Measurements from ENCODE around the gene ESCO1. TPM values are rescaled to one million over a fixed set of nuclear protein-coding genes. Genes with fewer than 3 reads are reported as not detected.

Gene ESCO1
- total RNA-seq, 4 donors from 2014 or later: 22.1 to 41.3 (median 34.4) TPM

- DNase-seq: no peak
- TF ChIP-seq CTCF (IDR thresholded peaks at IDR 0.05) (no peak), POLR2A (IDR thresholded peaks at IDR 0.05) (no peak)
- H3K4me1 ChIP-seq: no peaks in the 10 kb centered on the region
- H3K9me3 ChIP-seq: no peaks in the 10 kb centered on the region
- no peak overlapping the region for H3K4me3 ChIP-seq
- H3K36me3 ChIP-seq: peaks cover 0 to 55% (median 0%) of the 10 kb centered on the region in 3 donors
- no peak overlapping the region for H3K27ac ChIP-seq
- no peaks in the 10 kb centered on the region for H3K27me3 ChIP-seq
These were observed 74.6 kb downstream of the ESCO1 start for GRCh38 chr18:21525916-21526315.

GRCh38 chr18:21522530-21522929 lies 78.0 kb downstream of the ESCO1 start:
- Histone ChIP-seq H3K27me3 (no peaks in the 10 kb centered on the region), H3K4me3 (no peak overlapping the region), H3K36me3 (peaks cover 0 to 26% (median 0%) of the 10 kb centered on the region in 3 donors), H3K27ac (no peak overlapping the region), H3K4me1 (no peaks in the 10 kb centered on the region), H3K9me3 (no peaks in the 10 kb centered on the region)
- TF ChIP-seq POLR2A (IDR thresholded peaks at IDR 0.05) (no peak), CTCF (IDR thresholded peaks at IDR 0.05) (no peak)
- DNase-seq: no peak

- TF ChIP-seq POLR2A (IDR thresholded peaks at IDR 0.05): no peak
- no peak for TF ChIP-seq CTCF (IDR thresholded peaks at IDR 0.05)
- H3K36me3 ChIP-seq: peaks cover 0 to 16% (median 0%) of the 10 kb centered on the region in 3 donors
- no peak overlapping the region for H3K27ac ChIP-seq
- DNase-seq: no peak
- no peaks in the 10 kb centered on the region for H3K9me3 ChIP-seq
- H3K4me3 ChIP-seq: no peak overlapping the region
- no peaks in the 10 kb centered on the region for H3K4me1 ChIP-seq
- H3K27me3 ChIP-seq: no peaks in the 10 kb centered on the region
These were observed 86.8 kb downstream of the ESCO1 start for GRCh38 chr18:21513741-21514140.

GRCh38 chr18:21513292-21513691 lies 87.2 kb downstream of the ESCO1 start:
- TF ChIP-seq POLR2A (IDR thresholded peaks at IDR 0.05) (no peak), CTCF (IDR thresholded peaks at IDR 0.05) (no peak)
- no peak overlapping the region for H3K27ac ChIP-seq
- no peak overlapping the region for H3K4me3 ChIP-seq
- H3K4me1 ChIP-seq: no peaks in the 10 kb centered on the region
- DNase-seq: no peak
- peaks cover 0 to 16% (median 0%) of the 10 kb centered on the region in 3 donors for H3K36me3 ChIP-seq
- H3K27me3 ChIP-seq: no peaks in the 10 kb centered on the region
- H3K9me3 ChIP-seq: no peaks in the 10 kb centered on the region

- H3K27ac ChIP-seq: no peak overlapping the region
- TF ChIP-seq CTCF (IDR thresholded peaks at IDR 0.05) (no peak), POLR2A (IDR thresholded peaks at IDR 0.05) (no peak)
These were observed 91.4 kb downstream of the ESCO1 start for GRCh38 chr18:21509062-21509461.

More at GRCh38 chr18:21509062-21509461, 91.4 kb downstream of the ESCO1 start:
- H3K9me3 ChIP-seq: no peaks in the 10 kb centered on the region
- no peak overlapping the region for H3K4me3 ChIP-seq
- no peaks in the 10 kb centered on the region for H3K27me3 ChIP-seq
- DNase-seq: no peak
- peaks cover 0 to 9% (median 0%) of the 10 kb centered on the region in 3 donors for H3K36me3 ChIP-seq
- no peaks in the 10 kb centered on the region for H3K4me1 ChIP-seq

Measured in Peyer's patch (tissue), 4 donors.